Parathyroid adenoma (tissue), 2 donors: ENCODE measurements around the gene MYO18B.
A peak's percentile ranks its signal among the peaks of the same experiment; 100 is the strongest.

Source experiments
- H2AFZ ChIP-seq: fragments of 300-600 bp; sonication (generic); one replicate; pipeline ENCODE4 v1.7.0; 2017; ENCODE audit warnings: antibody characterized with exemption, mild to moderate bottlenecking
- H3K27ac ChIP-seq: fragments of 300-600 bp; sonication (generic); one replicate; pipeline ENCODE4 v1.7.0; 2017
- H3K27me3 ChIP-seq: fragments of 300-600 bp; sonication (generic); one replicate; pipeline ENCODE4 v1.7.0; 2017; ENCODE audit warnings: low read length; ENCODE audit not compliant: control insufficient read depth, insufficient read depth
- H3K36me3 ChIP-seq: fragments of 300-600 bp; sonication (generic); one replicate; pipeline ENCODE4 v1.7.0; 2017; ENCODE audit warnings: low read length; ENCODE audit not compliant: control insufficient read depth, insufficient read depth
- H3K4me1 ChIP-seq: fragments of 300-600 bp; sonication (generic); one replicate; pipeline ENCODE4 v1.7.0; 2017; ENCODE audit warnings: control low read depth
- H3K4me2 ChIP-seq: fragments of 300-600 bp; sonication (generic); one replicate; pipeline ENCODE4 v1.7.0; 2017; ENCODE audit warnings: low read length
- H3K4me3 ChIP-seq: fragments of 300-600 bp; sonication (generic); one replicate; pipeline ENCODE4 v1.7.0; 2017; ENCODE audit warnings: low read depth, low read length
- H3K79me2 ChIP-seq: fragments of 300-600 bp; sonication (generic); one replicate; pipeline ENCODE4 v1.7.0; 2017; ENCODE audit warnings: control low read depth
- H3K9ac ChIP-seq: fragments of 300-600 bp; sonication (generic); one replicate; pipeline ENCODE4 v1.7.0; 2017; ENCODE audit warnings: mild to moderate bottlenecking
- H3K9me3 ChIP-seq: fragments of 300-600 bp; sonication (generic); one replicate; pipeline ENCODE4 v1.7.0; 2017; ENCODE audit warnings: low read length; ENCODE audit not compliant: control insufficient read depth
- CTCF ChIP-seq: fragments of 300-600 bp; sonication (generic); IDR thresholded peaks from one replicate; pipeline ENCODE4 v1.7.0; 2017; ENCODE audit warnings: antibody characterized with exemption, mild to moderate bottlenecking
- donor health status: primary hyperparathyroidism.

MYO18B gene

GRCh38 chr22:25774575-25775026 is 32.6 kb downstream of the MYO18B start:
- Histone ChIP-seq H3K4me2 (no peak overlapping the region), H2AFZ (no peak overlapping the region), H3K4me1 (no peaks in the 10 kb centered on the region), H3K4me3 (no peak overlapping the region), H3K9ac (no peak overlapping the region), H3K79me2 (no peaks in the 10 kb centered on the region), H3K9me3 (no peaks in the 10 kb centered on the region), H3K27ac (no peak overlapping the region), H3K36me3 (no peaks in the 10 kb centered on the region), H3K27me3 (no peaks in the 10 kb centered on the region)
- TF ChIP-seq CTCF: peak; percentile 6

GRCh38 chr22:25775531-25775930 is 33.5 kb downstream of the MYO18B start:
- TF ChIP-seq CTCF: no peak
- H3K27me3 ChIP-seq: no peaks in the 10 kb centered on the region
- H3K9ac ChIP-seq: no peak overlapping the region
- H3K4me1 ChIP-seq: no peaks in the 10 kb centered on the region
- H3K4me2 ChIP-seq: no peak overlapping the region
- no peak overlapping the region for H3K27ac ChIP-seq
- H2AFZ ChIP-seq: no peak overlapping the region
- no peaks in the 10 kb centered on the region for H3K79me2 ChIP-seq
- no peak overlapping the region for H3K4me3 ChIP-seq
- no peaks in the 10 kb centered on the region for H3K36me3 ChIP-seq
- no peaks in the 10 kb centered on the region for H3K9me3 ChIP-seq

- no peak overlapping the region for H3K27ac ChIP-seq
- H2AFZ ChIP-seq: no peak overlapping the region
- H3K79me2 ChIP-seq: no peaks in the 10 kb centered on the region
- no peak for TF ChIP-seq CTCF
- H3K4me3 ChIP-seq: no peak overlapping the region
- no peak overlapping the region for H3K9ac ChIP-seq
- H3K36me3 ChIP-seq: no peaks in the 10 kb centered on the region
- no peak overlapping the region for H3K4me2 ChIP-seq
- no peaks in the 10 kb centered on the region for H3K9me3 ChIP-seq
- no peaks in the 10 kb centered on the region for H3K27me3 ChIP-seq
- no peaks in the 10 kb centered on the region for H3K4me1 ChIP-seq
These were observed 35.4 kb downstream of the MYO18B start for GRCh38 chr22:25777411-25777810.

GRCh38 chr22:25777870-25778269 is 35.9 kb downstream of the MYO18B start:
- Histone ChIP-seq H3K79me2 (no peaks in the 10 kb centered on the region), H2AFZ (no peak overlapping the region), H3K9ac (no peak overlapping the region), H3K4me3 (no peak overlapping the region), H3K27me3 (no peaks in the 10 kb centered on the region), H3K9me3 (no peaks in the 10 kb centered on the region), H3K27ac (no peak overlapping the region), H3K4me1 (no peaks in the 10 kb centered on the region), H3K36me3 (no peaks in the 10 kb centered on the region), H3K4me2 (no peak overlapping the region)
- TF ChIP-seq CTCF: no peak

GRCh38 chr22:25779426-25779825 is 37.4 kb downstream of the MYO18B start:
- H3K79me2 ChIP-seq: no peaks in the 10 kb centered on the region
- no peaks in the 10 kb centered on the region for H3K4me1 ChIP-seq
- no peak overlapping the region for H2AFZ ChIP-seq
- H3K9ac ChIP-seq: no peak overlapping the region
- H3K9me3 ChIP-seq: no peaks in the 10 kb centered on the region
- H3K36me3 ChIP-seq: no peaks in the 10 kb centered on the region
- no peak overlapping the region for H3K4me2 ChIP-seq
- no peak for TF ChIP-seq CTCF
- H3K4me3 ChIP-seq: no peak overlapping the region
- no peaks in the 10 kb centered on the region for H3K27me3 ChIP-seq
- no peak overlapping the region for H3K27ac ChIP-seq
